HepG2 (cell line): Measurements from ENCODE around the gene PACRGL. TPM values are rescaled to one million over a fixed set of nuclear protein-coding genes. Genes with fewer than 3 reads are reported as not detected.
A peak's percentile ranks its signal among the peaks of the same experiment; 100 is the strongest.

Experiments used
- CBFB ChIP-seq: sonication (generic); formaldehyde crosslinking; IDR thresholded peaks from 2 replicates; pipeline ENCODE4 v1.4.0; 2020; ENCODE audit warnings: missing genetic modification reagents
- CBX2 ChIP-seq, 2 experiments: fragments of 200-600 bp in 1 of 2; sonication (generic); formaldehyde crosslinking in 1 of 2; IDR thresholded peaks; 2 replicates each; pipeline versions ENCODE4 v1.7.0 to v1.8.1; 2018 to 2022; ENCODE audit warnings: low read depth in 2 of 2, low read length in 1 of 2, mild to moderate bottlenecking in 1 of 2, missing genetic modification reagents in 1 of 2
- CCDC6 ChIP-seq: sonication (generic); formaldehyde crosslinking; IDR thresholded peaks from 2 replicates; pipeline ENCODE4 v1.8.1; 2022; ENCODE audit warnings: mild to moderate bottlenecking, missing genetic modification reagents, moderate library complexity
- IRF2 ChIP-seq: IDR thresholded peaks from 2 replicates; pipeline ENCODE4 v1.6.1; 2018; ENCODE audit warnings: missing genetic modification reagents, missing compliant biosample characterization
- KMT2B ChIP-seq: IDR thresholded peaks from 2 replicates; pipeline ENCODE4 v1.6.1; 2016; ENCODE audit warnings: missing genetic modification reagents, missing compliant biosample characterization
- ZBTB7A ChIP-seq: sonication (generic); formaldehyde crosslinking; IDR thresholded peaks from 2 replicates; pipeline ENCODE4 v1.8.0; 2022; ENCODE audit warnings: mild to moderate bottlenecking, missing genetic modification reagents
- ZNF549 ChIP-seq: sonication (generic); formaldehyde crosslinking; IDR thresholded peaks from 2 replicates; pipeline ENCODE4 v1.5.0; 2020; ENCODE audit warnings: missing genetic modification reagents
- ZNF614 ChIP-seq: IDR thresholded peaks from 2 replicates; pipeline ENCODE4 v1.6.1; 2018; ENCODE audit warnings: missing biosample characterization, missing genetic modification reagents, inconsistent platforms, borderline replicate concordance
- polyA plus RNA-seq, 8 experiments: library from polyadenylated mRNA; depleted of rRNA in 3 of 8; stranded (reverse) in 7 of 8; unstranded in 1 of 8; fragments of >200 nt; fragmentation: Illumina TruSeq in 4 of 8; extraction: Trizol in 4 of 8; gene quantifications; 2 replicates each; pipeline versions ENCODE4 v1.2.1 to v1.2.3, GENCODE V29; 2011 to 2016; ENCODE audit warnings: low read depth in 4 of 8, missing spikeins in 1 of 8, mixed read lengths in 1 of 8; ENCODE audit not compliant: insufficient read depth in 1 of 8
- total RNA-seq, 5 experiments: library from RNA; depleted of rRNA; stranded (reverse); fragments of >200 nt; fragmentation: Illumina TruSeq; extraction: Trizol; gene quantifications; 2 replicates each; pipeline ENCODE4 v1.2.3, GENCODE V29; 2016; ENCODE audit warnings: low read depth in 1 of 5
- TF ChIP-seq, protein P1 (sequence below): sonication (generic); formaldehyde crosslinking; IDR thresholded peaks from 2 replicates; pipeline ENCODE4 v1.8.0; 2022; ENCODE audit warnings: missing genetic modification reagents, mild to moderate bottlenecking, inconsistent platforms, borderline replicate concordance
- TF ChIP-seq, protein P2 (sequence below): sonication (generic); formaldehyde crosslinking; IDR thresholded peaks from 2 replicates; pipeline ENCODE4 v1.4.0; 2020; ENCODE audit warnings: mild to moderate bottlenecking, missing genetic modification reagents
- TF ChIP-seq, protein P3 (sequence below): sonication (generic); formaldehyde crosslinking; IDR thresholded peaks from 2 replicates; pipeline ENCODE4 v1.4.0; 2020; ENCODE audit warnings: missing genetic modification reagents
- TF ChIP-seq, protein P4 (sequence below): sonication (generic); formaldehyde crosslinking; IDR thresholded peaks from 2 replicates; pipeline ENCODE4 v1.5.1; 2020; ENCODE audit warnings: missing genetic modification reagents, mild to moderate bottlenecking, borderline replicate concordance
- TF ChIP-seq, protein P5 (sequence below): sonication (generic); formaldehyde crosslinking; IDR thresholded peaks from 2 replicates; pipeline ENCODE4 v1.5.0; 2020; ENCODE audit warnings: missing genetic modification reagents
- TF ChIP-seq, protein P6 (sequence below): sonication (generic); formaldehyde crosslinking; IDR thresholded peaks from 2 replicates; pipeline ENCODE4 v1.4.0; 2020; ENCODE audit warnings: missing genetic modification reagents
- TF ChIP-seq, protein P7 (sequence below): sonication (generic); formaldehyde crosslinking; IDR thresholded peaks from 2 replicates; pipeline ENCODE4 v1.4.0; 2020; ENCODE audit warnings: missing genetic modification reagents

PACRGL gene
- total and polyA plus RNA-seq, 2 of the 13 experiments (the other 11 are each of a cell fraction or from before 2014, with no cell fraction given), result 5.8 to 15.1 TPM

DNA sequence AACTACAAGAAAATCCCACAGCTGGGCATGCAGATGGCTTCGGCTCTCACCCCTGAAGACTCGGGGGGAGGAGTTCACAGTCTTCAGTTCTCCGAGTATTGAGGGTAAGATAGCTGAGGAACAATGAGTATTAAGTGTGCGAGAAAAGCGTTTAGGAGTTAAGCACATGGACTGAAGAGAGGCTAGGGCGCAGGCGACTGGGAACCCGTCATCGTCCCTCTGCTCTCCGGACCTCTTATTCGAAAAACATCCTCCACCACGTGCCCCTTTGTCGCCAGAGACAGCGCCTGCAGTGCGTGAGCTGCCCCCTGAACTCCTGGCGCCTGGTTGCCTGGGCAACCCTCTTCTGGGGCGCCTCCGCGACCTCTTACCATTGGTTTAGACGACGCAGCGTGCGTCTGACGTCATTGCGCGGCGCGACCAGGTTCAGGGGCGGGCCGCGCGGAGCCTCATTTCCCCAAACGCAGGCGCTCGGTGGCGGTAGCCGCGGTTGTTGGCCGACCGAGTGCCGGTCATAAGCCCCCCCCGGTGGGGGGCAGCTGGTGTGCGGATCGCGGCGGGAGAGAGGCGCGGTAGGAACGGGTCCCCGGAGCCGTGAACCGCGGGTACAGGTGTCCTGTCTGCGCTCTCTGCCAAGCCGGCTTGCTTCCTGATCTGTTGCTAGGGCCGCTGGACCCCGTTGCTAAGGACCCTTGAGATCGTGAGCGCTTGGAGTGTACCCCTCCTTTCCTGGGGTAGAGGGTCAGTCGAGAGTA is at the start of gene PACRGL (continued):
- TF ChIP-seq, protein P1, sequence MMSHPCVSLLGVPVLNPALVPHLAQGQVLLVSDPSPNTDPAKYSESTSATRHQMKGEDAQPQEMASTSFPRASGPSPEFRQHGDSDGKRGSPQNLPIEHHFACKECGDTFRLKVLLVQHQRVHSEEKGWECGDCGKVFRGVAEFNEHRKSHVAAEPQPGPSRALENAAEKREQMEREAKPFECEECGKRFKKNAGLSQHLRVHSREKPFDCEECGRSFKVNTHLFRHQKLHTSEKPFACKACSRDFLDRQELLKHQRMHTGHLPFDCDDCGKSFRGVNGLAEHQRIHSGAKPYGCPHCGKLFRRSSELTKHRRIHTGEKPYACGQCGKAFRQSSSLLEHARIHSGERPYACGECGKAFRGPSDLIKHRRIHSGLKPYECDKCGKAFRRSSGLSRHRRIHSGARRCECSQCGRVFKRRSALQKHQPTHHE (CRISPR knock-in tag), result no peak
- TF ChIP-seq, protein P2, sequence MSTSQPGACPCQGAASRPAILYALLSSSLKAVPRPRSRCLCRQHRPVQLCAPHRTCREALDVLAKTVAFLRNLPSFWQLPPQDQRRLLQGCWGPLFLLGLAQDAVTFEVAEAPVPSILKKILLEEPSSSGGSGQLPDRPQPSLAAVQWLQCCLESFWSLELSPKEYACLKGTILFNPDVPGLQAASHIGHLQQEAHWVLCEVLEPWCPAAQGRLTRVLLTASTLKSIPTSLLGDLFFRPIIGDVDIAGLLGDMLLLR, result peak; percentile 70; the same call in 1 of the 2 replicates
- TF ChIP-seq ZNF549 (0 out of 2 replicates have a peak, but pooled peaks have one; percentile 41), KMT2B (CRISPR knock-in tag) (peak; percentile 89), IRF2 (CRISPR knock-in tag) (peak; percentile 81), CCDC6 (CRISPR knock-in tag) (no peak), CBX2 (IDR thresholded peaks at IDR 0.05; ENCODE audit: low read depth, low read length) (no peak), CBX2 (CRISPR knock-in tag; IDR thresholded peaks at IDR 0.05; ENCODE audit: low read depth) (no peak), ZBTB7A (no peak), CBFB (CRISPR knock-in tag) (peak; percentile 44; the same call in 1 of the 2 replicates), ZNF614 (no peak)
- TF ChIP-seq, protein P3, sequence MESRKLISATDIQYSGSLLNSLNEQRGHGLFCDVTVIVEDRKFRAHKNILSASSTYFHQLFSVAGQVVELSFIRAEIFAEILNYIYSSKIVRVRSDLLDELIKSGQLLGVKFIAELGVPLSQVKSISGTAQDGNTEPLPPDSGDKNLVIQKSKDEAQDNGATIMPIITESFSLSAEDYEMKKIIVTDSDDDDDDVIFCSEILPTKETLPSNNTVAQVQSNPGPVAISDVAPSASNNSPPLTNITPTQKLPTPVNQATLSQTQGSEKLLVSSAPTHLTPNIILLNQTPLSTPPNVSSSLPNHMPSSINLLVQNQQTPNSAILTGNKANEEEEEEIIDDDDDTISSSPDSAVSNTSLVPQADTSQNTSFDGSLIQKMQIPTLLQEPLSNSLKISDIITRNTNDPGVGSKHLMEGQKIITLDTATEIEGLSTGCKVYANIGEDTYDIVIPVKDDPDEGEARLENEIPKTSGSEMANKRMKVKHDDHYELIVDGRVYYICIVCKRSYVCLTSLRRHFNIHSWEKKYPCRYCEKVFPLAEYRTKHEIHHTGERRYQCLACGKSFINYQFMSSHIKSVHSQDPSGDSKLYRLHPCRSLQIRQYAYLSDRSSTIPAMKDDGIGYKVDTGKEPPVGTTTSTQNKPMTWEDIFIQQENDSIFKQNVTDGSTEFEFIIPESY (CRISPR knock-in tag), result no peak
- TF ChIP-seq, protein P4, sequence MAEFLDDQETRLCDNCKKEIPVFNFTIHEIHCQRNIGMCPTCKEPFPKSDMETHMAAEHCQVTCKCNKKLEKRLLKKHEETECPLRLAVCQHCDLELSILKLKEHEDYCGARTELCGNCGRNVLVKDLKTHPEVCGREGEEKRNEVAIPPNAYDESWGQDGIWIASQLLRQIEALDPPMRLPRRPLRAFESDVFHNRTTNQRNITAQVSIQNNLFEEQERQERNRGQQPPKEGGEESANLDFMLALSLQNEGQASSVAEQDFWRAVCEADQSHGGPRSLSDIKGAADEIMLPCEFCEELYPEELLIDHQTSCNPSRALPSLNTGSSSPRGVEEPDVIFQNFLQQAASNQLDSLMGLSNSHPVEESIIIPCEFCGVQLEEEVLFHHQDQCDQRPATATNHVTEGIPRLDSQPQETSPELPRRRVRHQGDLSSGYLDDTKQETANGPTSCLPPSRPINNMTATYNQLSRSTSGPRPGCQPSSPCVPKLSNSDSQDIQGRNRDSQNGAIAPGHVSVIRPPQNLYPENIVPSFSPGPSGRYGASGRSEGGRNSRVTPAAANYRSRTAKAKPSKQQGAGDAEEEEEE (CRISPR knock-in tag), result no peak
- TF ChIP-seq, protein P5, sequence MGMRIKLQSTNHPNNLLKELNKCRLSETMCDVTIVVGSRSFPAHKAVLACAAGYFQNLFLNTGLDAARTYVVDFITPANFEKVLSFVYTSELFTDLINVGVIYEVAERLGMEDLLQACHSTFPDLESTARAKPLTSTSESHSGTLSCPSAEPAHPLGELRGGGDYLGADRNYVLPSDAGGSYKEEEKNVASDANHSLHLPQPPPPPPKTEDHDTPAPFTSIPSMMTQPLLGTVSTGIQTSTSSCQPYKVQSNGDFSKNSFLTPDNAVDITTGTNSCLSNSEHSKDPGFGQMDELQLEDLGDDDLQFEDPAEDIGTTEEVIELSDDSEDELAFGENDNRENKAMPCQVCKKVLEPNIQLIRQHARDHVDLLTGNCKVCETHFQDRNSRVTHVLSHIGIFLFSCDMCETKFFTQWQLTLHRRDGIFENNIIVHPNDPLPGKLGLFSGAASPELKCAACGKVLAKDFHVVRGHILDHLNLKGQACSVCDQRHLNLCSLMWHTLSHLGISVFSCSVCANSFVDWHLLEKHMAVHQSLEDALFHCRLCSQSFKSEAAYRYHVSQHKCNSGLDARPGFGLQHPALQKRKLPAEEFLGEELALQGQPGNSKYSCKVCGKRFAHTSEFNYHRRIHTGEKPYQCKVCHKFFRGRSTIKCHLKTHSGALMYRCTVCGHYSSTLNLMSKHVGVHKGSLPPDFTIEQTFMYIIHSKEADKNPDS (CRISPR knock-in tag), result no peak
- TF ChIP-seq, protein P6, sequence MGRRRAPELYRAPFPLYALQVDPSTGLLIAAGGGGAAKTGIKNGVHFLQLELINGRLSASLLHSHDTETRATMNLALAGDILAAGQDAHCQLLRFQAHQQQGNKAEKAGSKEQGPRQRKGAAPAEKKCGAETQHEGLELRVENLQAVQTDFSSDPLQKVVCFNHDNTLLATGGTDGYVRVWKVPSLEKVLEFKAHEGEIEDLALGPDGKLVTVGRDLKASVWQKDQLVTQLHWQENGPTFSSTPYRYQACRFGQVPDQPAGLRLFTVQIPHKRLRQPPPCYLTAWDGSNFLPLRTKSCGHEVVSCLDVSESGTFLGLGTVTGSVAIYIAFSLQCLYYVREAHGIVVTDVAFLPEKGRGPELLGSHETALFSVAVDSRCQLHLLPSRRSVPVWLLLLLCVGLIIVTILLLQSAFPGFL (CRISPR knock-in tag), result no peak
- TF ChIP-seq, protein P7, sequence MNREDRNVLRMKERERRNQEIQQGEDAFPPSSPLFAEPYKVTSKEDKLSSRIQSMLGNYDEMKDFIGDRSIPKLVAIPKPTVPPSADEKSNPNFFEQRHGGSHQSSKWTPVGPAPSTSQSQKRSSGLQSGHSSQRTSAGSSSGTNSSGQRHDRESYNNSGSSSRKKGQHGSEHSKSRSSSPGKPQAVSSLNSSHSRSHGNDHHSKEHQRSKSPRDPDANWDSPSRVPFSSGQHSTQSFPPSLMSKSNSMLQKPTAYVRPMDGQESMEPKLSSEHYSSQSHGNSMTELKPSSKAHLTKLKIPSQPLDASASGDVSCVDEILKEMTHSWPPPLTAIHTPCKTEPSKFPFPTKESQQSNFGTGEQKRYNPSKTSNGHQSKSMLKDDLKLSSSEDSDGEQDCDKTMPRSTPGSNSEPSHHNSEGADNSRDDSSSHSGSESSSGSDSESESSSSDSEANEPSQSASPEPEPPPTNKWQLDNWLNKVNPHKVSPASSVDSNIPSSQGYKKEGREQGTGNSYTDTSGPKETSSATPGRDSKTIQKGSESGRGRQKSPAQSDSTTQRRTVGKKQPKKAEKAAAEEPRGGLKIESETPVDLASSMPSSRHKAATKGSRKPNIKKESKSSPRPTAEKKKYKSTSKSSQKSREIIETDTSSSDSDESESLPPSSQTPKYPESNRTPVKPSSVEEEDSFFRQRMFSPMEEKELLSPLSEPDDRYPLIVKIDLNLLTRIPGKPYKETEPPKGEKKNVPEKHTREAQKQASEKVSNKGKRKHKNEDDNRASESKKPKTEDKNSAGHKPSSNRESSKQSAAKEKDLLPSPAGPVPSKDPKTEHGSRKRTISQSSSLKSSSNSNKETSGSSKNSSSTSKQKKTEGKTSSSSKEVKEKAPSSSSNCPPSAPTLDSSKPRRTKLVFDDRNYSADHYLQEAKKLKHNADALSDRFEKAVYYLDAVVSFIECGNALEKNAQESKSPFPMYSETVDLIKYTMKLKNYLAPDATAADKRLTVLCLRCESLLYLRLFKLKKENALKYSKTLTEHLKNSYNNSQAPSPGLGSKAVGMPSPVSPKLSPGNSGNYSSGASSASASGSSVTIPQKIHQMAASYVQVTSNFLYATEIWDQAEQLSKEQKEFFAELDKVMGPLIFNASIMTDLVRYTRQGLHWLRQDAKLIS, result no peak
